K562 (cell line): Measurements from ENCODE around the gene BOC. TPM values are rescaled to one million over a fixed set of nuclear protein-coding genes. Genes with fewer than 3 reads are reported as not detected.

ENCODE experiments used
- ATAC-seq: fragments of 200-7000 bp; cut with Tn5 transposase; 3 replicates; pipeline ENCODE4 v1.9.1; 2020; ENCODE audit warnings: moderate library complexity
- BruUV-seq: library from RNA; stranded (reverse); fragments of 400-500 nt; replicated peaks from 2 replicates; lab custom pipeline; 2021; lab: Mats Ljungman, UMichigan
- CTCF ChIA-PET: fragments of 300-600 bp; formaldehyde crosslinking; extraction: SDS; loops from one replicate; lab custom pipeline; 2021; ENCODE audit warnings: low intra/inter-chr PET ratio; lab: Yijun Ruan, JAX
- POLR2A ChIA-PET: fragments of 300-600, 350-650 bp; sonication (Branson Sonifier 250); formaldehyde crosslinking; extraction: SDS; loops from one replicate; lab custom pipeline; 2021; ENCODE audit warnings: antibody characterized with exemption, inconsistent platforms; lab: Yijun Ruan, JAX
- DNase-seq, 4 experiments: peaks; one replicate each; pipeline versions ENCODE4 v3.0.0 to v3.0.0-alpha.2; 2011 to 2018; ENCODE audit warnings: low spot score in 3 of 4, mixed read lengths in 3 of 4; ENCODE audit errors: extremely low read depth in 1 of 4
- FAIRE-seq: peaks from 2 replicates; lab custom pipeline; 2011; peaks lifted over from hg19 to GRCh38; lab: Jason Lieb, UNC
- H2AFZ ChIP-seq: 2 replicates; pipeline ENCODE4 v1.6.0; 2011; ENCODE audit warnings: low read depth, low read length, control low read depth, inconsistent platforms
- H3K27ac ChIP-seq: fragments of 200-600 bp; 3 replicates; pipeline ENCODE4 v1.8.0; 2011; ENCODE audit warnings: low read depth, mild to moderate bottlenecking, control low read depth, inconsistent platforms, low read length, moderate library complexity, mixed read lengths; ENCODE audit errors: extremely low read depth
- H3K27me3 ChIP-seq, 2 experiments: fragments of 300-600 bp in 1 of 2; 2 replicates in 1 of 2; 3 replicates in 1 of 2; pipeline versions ENCODE4 v1.6.0 to v1.8.0; 2011; ENCODE audit warnings: inconsistent platforms in 2 of 2, low read length in 2 of 2, mild to moderate bottlenecking in 1 of 2, mixed read lengths in 1 of 2, moderate library complexity in 1 of 2; ENCODE audit not compliant: control insufficient read depth in 2 of 2, insufficient read depth in 2 of 2
- H3K36me3 ChIP-seq: fragments of 300-600 bp; 3 replicates; pipeline ENCODE4 v1.8.0; 2011; ENCODE audit warnings: mild to moderate bottlenecking, low read length, inconsistent platforms; ENCODE audit not compliant: control insufficient read depth, insufficient read depth
- H3K4me1 ChIP-seq, 2 experiments: fragments of 200-600 bp in 1 of 2; replicated peaks in 1 of 2; 2 replicates in 1 of 2; 3 replicates in 1 of 2; pipeline versions ENCODE4 v1.5.1 to v1.8.0; 2011; ENCODE audit warnings: inconsistent platforms in 2 of 2, low read length in 2 of 2, mild to moderate bottlenecking in 1 of 2, mixed read lengths in 1 of 2, moderate library complexity in 1 of 2; ENCODE audit not compliant: control insufficient read depth in 2 of 2, insufficient read depth in 2 of 2
- H3K4me2 ChIP-seq: 2 replicates; pipeline ENCODE4 v1.6.1; 2011; ENCODE audit warnings: low read length, control low read depth, inconsistent platforms, mixed read lengths; ENCODE audit not compliant: insufficient read depth
- H3K4me3 ChIP-seq: fragments of 200-600 bp; sonication (generic), shearing (Covaris generic); 2 replicates; pipeline ENCODE4 v1.5.1; 2016; ENCODE audit warnings: control low read depth, inconsistent platforms
- H3K79me2 ChIP-seq: fragments of 200-600 bp; 3 replicates; pipeline ENCODE4 v1.8.0; 2011; ENCODE audit warnings: low read length, inconsistent platforms; ENCODE audit not compliant: control insufficient read depth, insufficient read depth
- H3K9ac ChIP-seq, 2 experiments: 2 replicates each; pipeline versions ENCODE4 v1.6.0 to v1.6.1; 2011; ENCODE audit warnings: low read depth in 2 of 2, low read length in 2 of 2, control low read depth in 1 of 2, inconsistent platforms in 1 of 2, mild to moderate bottlenecking in 1 of 2, mixed read lengths in 1 of 2; ENCODE audit not compliant: insufficient read depth in 1 of 2
- H3K9me1 ChIP-seq: one replicate; pipeline ENCODE4 v1.6.0; 2011; ENCODE audit warnings: inconsistent platforms, mild to moderate bottlenecking, low read length, moderate library complexity; ENCODE audit not compliant: control insufficient read depth, insufficient read depth
- H3K9me3 ChIP-seq: replicated peaks from 2 replicates; pipeline ENCODE4 v1.5.1; 2011; ENCODE audit warnings: low read depth, low read length, inconsistent platforms; ENCODE audit not compliant: control insufficient read depth, insufficient read depth
- H4K20me1 ChIP-seq: replicated peaks from 2 replicates; pipeline ENCODE4 v1.6.1; 2011; ENCODE audit warnings: low read length, inconsistent platforms, mixed read lengths; ENCODE audit not compliant: control insufficient read depth, insufficient read depth
- CBX2 ChIP-seq: fragments of 200-600 bp; sonication (generic); IDR thresholded peaks from one replicate; pipeline ENCODE4 v1.6.1; 2012; ENCODE audit warnings: mild to moderate bottlenecking, low read length, inconsistent platforms; ENCODE audit not compliant: insufficient read depth, poor library complexity, severe bottlenecking
- DNMT1 ChIP-seq: fragments of 450-650 bp; IDR thresholded peaks from 2 replicates; pipeline ENCODE4 v1.6.1; 2016; ENCODE audit warnings: antibody characterized with exemption, mild to moderate bottlenecking
- EWSR1 ChIP-seq: fragments of 450-650 bp; IDR thresholded peaks from 2 replicates; pipeline ENCODE4 v1.6.1; 2018; ENCODE audit warnings: borderline replicate concordance, mild to moderate bottlenecking, low read depth, moderate library complexity; ENCODE audit not compliant: partially characterized antibody
- FOXA1 ChIP-seq: fragments of 450-650 bp; IDR thresholded peaks from 2 replicates; pipeline ENCODE4 v1.6.1; 2016; ENCODE audit warnings: mild to moderate bottlenecking, borderline replicate concordance
- FOXJ2 ChIP-seq: fragments of 200-800 bp; sonication (Bioruptor generic); IDR thresholded peaks from 2 replicates; pipeline ENCODE4 v1.6.1; 2016; ENCODE audit warnings: missing genetic modification characterization, missing compliant biosample characterization
- GTF2B ChIP-seq: IDR thresholded peaks from 2 replicates; pipeline ENCODE4 v1.6.1; 2011; ENCODE audit not compliant: insufficient read length; ENCODE audit errors: extremely low read depth
- PATZ1 ChIP-seq: fragments of 250-450 bp; sonication (Bioruptor Pico); IDR thresholded peaks from 2 replicates; pipeline ENCODE4 v1.5.0; 2020; ENCODE audit warnings: mild to moderate bottlenecking, borderline replicate concordance
- TFE3 ChIP-seq: fragments of 450-650 bp; formaldehyde crosslinking; IDR thresholded peaks from 2 replicates; pipeline ENCODE4 v1.4.0; 2020; ENCODE audit warnings: mild to moderate bottlenecking, mixed read lengths
- ZBED1 ChIP-seq: IDR thresholded peaks from 2 replicates; pipeline ENCODE4 v1.6.1; 2014
- ZC3H4 ChIP-seq: sonication (generic); formaldehyde crosslinking; IDR thresholded peaks from 2 replicates; pipeline ENCODE4 v1.9.0; 2021; ENCODE audit warnings: missing genetic modification reagents, borderline replicate concordance
- ZNF175 ChIP-seq: fragments of 200-800 bp; sonication (Bioruptor generic); IDR thresholded peaks from 2 replicates; pipeline ENCODE4 v1.6.1; 2016; ENCODE audit warnings: low read depth, mild to moderate bottlenecking, missing genetic modification characterization, missing compliant biosample characterization
- ZNF780A ChIP-seq: fragments of 250-450 bp; sonication (Bioruptor Pico); IDR thresholded peaks from 2 replicates; pipeline ENCODE4 v1.5.0; 2021; ENCODE audit warnings: mild to moderate bottlenecking
- WGBS: fragments of 100-300 bp; shearing (Covaris generic); methylation state at CpG from one replicate; pipeline ENCODE4 v1.1.6; 2016; ENCODE audit warnings: low coverage, mixed read lengths; ENCODE audit not compliant: insufficient coverage; ENCODE audit errors: missing lambda C conversion rate; 5-methylcytosine and 5-hydroxymethylcytosine counted together
- in situ Hi-C: fragments of 300-500 bp; cut with MboI; formaldehyde crosslinking; loops from 4 replicates; pipeline ENCODE4 v1.15.0; 2018; ENCODE audit warnings: inconsistent platforms, mixed read lengths
- intact Hi-C: fragments of 100-400 bp; cut with micrococcal nuclease; formaldehyde crosslinking; loops from 2 replicates; pipeline ENCODE4 v1.14.2; 2022
- polyA plus RNA-seq, 8 experiments: library from polyadenylated mRNA; depleted of rRNA in 4 of 8; stranded (reverse) in 5 of 8; unstranded in 3 of 8; fragments of >200 nt; fragmentation: Nextera tagmentation in 2 of 8; fragmentation: Illumina TruSeq in 1 of 8; extraction: Ambion mirVana in 2 of 8; extraction: Trizol in 1 of 8; gene quantifications; 2 replicates each; pipeline versions ENCODE4 v1.2.1 to v1.2.3, GENCODE V29; 2011 to 2014; ENCODE audit warnings: inconsistent platforms in 1 of 8, missing spikeins in 1 of 8
- total RNA-seq, 7 experiments: library from RNA; depleted of rRNA in 6 of 7; stranded (reverse); fragments of >200 nt in 6 of 7; fragmentation: Illumina TruSeq in 2 of 7; extraction: Trizol in 2 of 7; gene quantifications; 2 replicates each; pipeline versions ENCODE4 v1.2.1 to v1.2.3, GENCODE V29; 2011 to 2021; ENCODE audit warnings: low replicate concordance in 1 of 7

BOC gene
- total and polyA plus RNA-seq, 9 of the 15 experiments (the other 6 are each of a cell fraction or from before 2014, with no cell fraction given): not detected

GRCh38 chr3:113292933-113293332, 81.6 kb downstream of the BOC start:
- Histone ChIP-seq H3K27ac (no peak overlapping the region), H4K20me1 (no peaks in the 10 kb centered on the region), H3K4me2 (no peak overlapping the region), H2AFZ (no peak overlapping the region), H3K79me2 (no peaks in the 10 kb centered on the region), H3K9me1 (no peaks in the 10 kb centered on the region), H3K9ac (no peak overlapping the region), H3K4me1 (no peaks in the 10 kb centered on the region), H3K36me3 (no peaks in the 10 kb centered on the region), H3K9me3 (no peaks in the 10 kb centered on the region), H3K27me3 (no peaks in the 10 kb centered on the region; a peak in 2 of 5 replicates), H3K4me3 (no peak overlapping the region)
- WGBS: 0% methylated on average over 2 of the region's 2 CpGs
- intact Hi-C loops: no loop called here
- TF ChIP-seq TFE3 (CRISPR knock-in tag): peak; percentile 21; the same call in 1 of the 2 replicates
- no peak for TF ChIP-seq FOXA1
- no peak for TF ChIP-seq ZNF175
- CTCF ChIA-PET: no interaction called here
- in situ Hi-C loops: loop anchor here (25.0 kb wide), 2 partner anchors 556 to 706 kb away; no protein-coding TSS in a partner anchor
- DNase-seq (no peak), FAIRE-seq (no peak), ATAC-seq (no peak)
- POLR2A ChIA-PET: no interaction called here
- BruUV-seq: no TSS peak

- no peak for ATAC-seq
- no TSS peak for BruUV-seq
- no peak for DNase-seq
- intact Hi-C loops (no loop called here), in situ Hi-C loops (loop anchor here (25.0 kb wide), 2 partner anchors 556 to 706 kb away; no protein-coding TSS in a partner anchor)
- H3K4me1 ChIP-seq: no peaks in the 10 kb centered on the region
- no peak overlapping the region for H2AFZ ChIP-seq
- no peak overlapping the region for H3K4me3 ChIP-seq
- POLR2A ChIA-PET: no interaction called here
- H3K9me1 ChIP-seq: no peaks in the 10 kb centered on the region
- no peaks in the 10 kb centered on the region for H3K9me3 ChIP-seq
- H3K9ac ChIP-seq: no peak overlapping the region
- WGBS: 0% methylated on average over 1 of the region's 1 CpG
- no peak overlapping the region for H3K4me2 ChIP-seq
- no peak overlapping the region for H3K27ac ChIP-seq
- no peaks in the 10 kb centered on the region for H3K36me3 ChIP-seq
- no peaks in the 10 kb centered on the region; a peak in 2 of 5 replicates for H3K27me3 ChIP-seq
- H4K20me1 ChIP-seq: no peaks in the 10 kb centered on the region
- no peak for FAIRE-seq
- CTCF ChIA-PET: no interaction called here
- H3K79me2 ChIP-seq: no peaks in the 10 kb centered on the region
- no peak for TF ChIP-seq ZC3H4 (CRISPR knock-in tag)
- no peak for TF ChIP-seq PATZ1
- no peak for TF ChIP-seq CBX2
- TF ChIP-seq EWSR1: no peak
- TF ChIP-seq DNMT1: no peak
- TF ChIP-seq ZNF780A: no peak
- no peak for TF ChIP-seq ZBED1
- TF ChIP-seq FOXJ2: no peak
- no peak for TF ChIP-seq GTF2B
Observed at GRCh38 chr3:113293348-113293747, 82.0 kb downstream of the BOC start.
